NCI-H226 (cell line): ENCODE results near the gene SYNDIG1.

Source experiments
- DNase-seq: peaks from one replicate; pipeline ENCODE4 v3.0.0-alpha.2; 2015

Gene SYNDIG1

GRCh38 chr20:24679448-24680047 lies 210.1 kb downstream of the SYNDIG1 start:
- DNase-seq: no peak

- DNase-seq: no peak
Observed at GRCh38 chr20:24681634-24682495, 212.4 kb downstream of the SYNDIG1 start.

- DNase-seq: no peak
Observed at GRCh38 chr20:24682496-24682985, 213.1 kb downstream of the SYNDIG1 start.

GRCh38 chr20:24683676-24684075 lies 214.2 kb downstream of the SYNDIG1 start:
- no peak for DNase-seq

- no peak for DNase-seq
Observed at GRCh38 chr20:24684421-24684871, 215.0 kb downstream of the SYNDIG1 start.

GRCh38 chr20:24684956-24685691 lies 215.7 kb downstream of the SYNDIG1 start:
- DNase-seq: no peak

- no peak for DNase-seq
Observed at GRCh38 chr20:24685736-24686135, 216.3 kb downstream of the SYNDIG1 start.

GRCh38 chr20:24686156-24686555 lies 216.7 kb downstream of the SYNDIG1 start:
- no peak for DNase-seq

- no peak for DNase-seq
Observed at GRCh38 chr20:24690408-24690807, 221.0 kb downstream of the SYNDIG1 start.

GRCh38 chr20:24691901-24692351 lies 222.5 kb downstream of the SYNDIG1 start:
- DNase-seq: no peak

GRCh38 chr20:24692446-24693200 lies 223.2 kb downstream of the SYNDIG1 start:
- DNase-seq: no peak

GRCh38 chr20:24693466-24694156 lies 224.2 kb downstream of the SYNDIG1 start:
- no peak for DNase-seq

GRCh38 chr20:24694157-24694726 lies 224.8 kb downstream of the SYNDIG1 start:
- no peak for DNase-seq

GRCh38 chr20:24694727-24695528 lies 225.5 kb downstream of the SYNDIG1 start:
- no peak for DNase-seq

GRCh38 chr20:24695529-24696225 lies 226.2 kb downstream of the SYNDIG1 start:
- DNase-seq: no peak

- no peak for DNase-seq
Observed at GRCh38 chr20:24696396-24696795, 227.0 kb downstream of the SYNDIG1 start.

- no peak for DNase-seq
Observed at GRCh38 chr20:24697411-24697810, 228.0 kb downstream of the SYNDIG1 start.

- DNase-seq: no peak
Observed at GRCh38 chr20:24698189-24698588, 228.8 kb downstream of the SYNDIG1 start.

- DNase-seq: no peak
Observed at GRCh38 chr20:24698706-24699206, 229.3 kb downstream of the SYNDIG1 start.
